Measurements from ENCODE around the gene PFKP. TPM values are rescaled to one million over a fixed set of nuclear protein-coding genes. Genes with fewer than 3 reads are reported as not detected.

The PFKP gene
- polyA plus RNA-seq, 4 donors = 25.3 to 34.2 (median 30.0) TPM

GRCh38 chr10:3178042-3178441 is 110.7 kb downstream of the PFKP start:
- no peak for DNase-seq (ENCODE audit: low read depth in 4 of 4, low spot score in 3 of 4)

- DNase-seq (ENCODE audit: low read depth in 4 of 4, low spot score in 3 of 4) = no peak
Measured at GRCh38 chr10:3179174-3179573, 111.8 kb downstream of the PFKP start.

- no peak for DNase-seq (ENCODE audit: low read depth in 4 of 4, low spot score in 3 of 4)
Measured at GRCh38 chr10:3180355-3181025, 113.1 kb downstream of the PFKP start.

- no peak for DNase-seq (ENCODE audit: low read depth in 4 of 4, low spot score in 3 of 4)
Measured at GRCh38 chr10:3185386-3185785, 118.0 kb downstream of the PFKP start.

DNA sequence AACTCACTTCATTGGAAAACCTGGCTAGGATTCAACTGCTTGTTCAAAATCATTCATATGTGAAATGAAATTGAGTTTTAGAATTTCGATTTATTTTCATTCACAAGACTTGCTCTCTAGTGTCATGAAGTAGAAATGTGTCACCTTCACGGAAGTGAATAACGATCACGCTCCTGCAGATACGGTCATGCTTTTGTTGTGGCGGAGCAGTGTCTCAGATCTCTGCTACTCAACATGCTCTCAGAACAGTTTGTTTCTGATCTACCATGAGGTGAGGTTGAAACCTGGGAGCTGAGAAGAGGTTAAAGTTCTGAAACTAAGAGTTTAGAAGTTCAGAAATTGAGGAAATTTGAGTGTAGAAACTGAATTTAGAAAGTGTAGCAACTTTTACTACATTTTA is 119.0 kb downstream of the PFKP start:
- DNase-seq (ENCODE audit: low read depth in 4 of 4, low spot score in 3 of 4) = no peak

Other genes starting within 250 kb of the PFKP start
- gene PITRM1, start 105.2 kb downstream of the PFKP start, polyA plus RNA-seq (ENCODE audit: insufficient read length in 4 of 4) = 10 to 100 TPM; 56.9 to 66.7 (median 60.6) TPM